Left ventricle myocardium inferior (tissue), 1 donor: ENCODE data around the gene PACSIN2. TPM values are rescaled to one million over a fixed set of nuclear protein-coding genes. Genes with fewer than 3 reads are reported as not detected.

Source experiments
- DNase-seq: peaks from one replicate; pipeline ENCODE4 v3.0.0-alpha.2; 2020
- H3K27ac ChIP-seq: fragments of 200-600 bp; replicated peaks from 2 replicates; pipeline ENCODE4 v1.8.0; 2021
- H3K27me3 ChIP-seq: fragments of 200-600 bp; 2 replicates; pipeline ENCODE4 v1.8.0; 2021; ENCODE audit warnings: low read depth
- H3K36me3 ChIP-seq: fragments of 200-600 bp; 2 replicates; pipeline ENCODE4 v1.8.0; 2021
- H3K4me1 ChIP-seq: fragments of 200-600 bp; 2 replicates; pipeline ENCODE4 v1.8.0; 2021
- H3K4me3 ChIP-seq: fragments of 200-600 bp; 2 replicates; pipeline ENCODE4 v1.8.0; 2021; ENCODE audit warnings: mild to moderate bottlenecking, moderate library complexity
- H3K9me3 ChIP-seq: fragments of 200-600 bp; replicated peaks from 2 replicates; pipeline ENCODE4 v1.8.0; 2021
- intact Hi-C: fragments of 100-400 bp; cut with micrococcal nuclease; formaldehyde crosslinking; loops from one replicate; pipeline ENCODE4 v1.11.0; 2022
- total RNA-seq: library from RNA; stranded (reverse); fragmentation: NEBNext Ultra II Directional; extraction: Animal tissue kit (Norgen Biotek cat#: 25700); gene quantifications from one replicate; pipeline ENCODE4 v1.2.1, GENCODE V29; 2021
- TF ChIP-seq, protein P1 (sequence below): fragments of 200-600 bp; IDR thresholded peaks from 2 replicates; pipeline ENCODE4 v1.8.0; 2021; ENCODE audit warnings: antibody characterized with exemption, mild to moderate bottlenecking, borderline replicate concordance
- donor health status: DM: no; HTN: yes; CAD: no; lungs with severe emphysema.

Gene PACSIN2
- total RNA-seq, 1 donor from 2014 or later: 64.8 TPM

GRCh38 chr22:42946546-42947198 is 68.3 kb downstream of the PACSIN2 start:
- H3K9me3 ChIP-seq: no peaks in the 10 kb centered on the region
- DNase-seq: no peak
- H3K36me3 ChIP-seq: no peaks in the 10 kb centered on the region
- peak overlapping the region; percentile 95 for H3K27ac ChIP-seq
- H3K4me1 ChIP-seq: peaks cover 98% of the 10 kb centered on the region
- intact Hi-C loops: no loop called here
- H3K4me3 ChIP-seq: no peak overlapping the region
- TF ChIP-seq, protein P1, sequence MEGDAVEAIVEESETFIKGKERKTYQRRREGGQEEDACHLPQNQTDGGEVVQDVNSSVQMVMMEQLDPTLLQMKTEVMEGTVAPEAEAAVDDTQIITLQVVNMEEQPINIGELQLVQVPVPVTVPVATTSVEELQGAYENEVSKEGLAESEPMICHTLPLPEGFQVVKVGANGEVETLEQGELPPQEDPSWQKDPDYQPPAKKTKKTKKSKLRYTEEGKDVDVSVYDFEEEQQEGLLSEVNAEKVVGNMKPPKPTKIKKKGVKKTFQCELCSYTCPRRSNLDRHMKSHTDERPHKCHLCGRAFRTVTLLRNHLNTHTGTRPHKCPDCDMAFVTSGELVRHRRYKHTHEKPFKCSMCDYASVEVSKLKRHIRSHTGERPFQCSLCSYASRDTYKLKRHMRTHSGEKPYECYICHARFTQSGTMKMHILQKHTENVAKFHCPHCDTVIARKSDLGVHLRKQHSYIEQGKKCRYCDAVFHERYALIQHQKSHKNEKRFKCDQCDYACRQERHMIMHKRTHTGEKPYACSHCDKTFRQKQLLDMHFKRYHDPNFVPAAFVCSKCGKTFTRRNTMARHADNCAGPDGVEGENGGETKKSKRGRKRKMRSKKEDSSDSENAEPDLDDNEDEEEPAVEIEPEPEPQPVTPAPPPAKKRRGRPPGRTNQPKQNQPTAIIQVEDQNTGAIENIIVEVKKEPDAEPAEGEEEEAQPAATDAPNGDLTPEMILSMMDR: no peak
- H3K27me3 ChIP-seq: no peaks in the 10 kb centered on the region

DNA sequence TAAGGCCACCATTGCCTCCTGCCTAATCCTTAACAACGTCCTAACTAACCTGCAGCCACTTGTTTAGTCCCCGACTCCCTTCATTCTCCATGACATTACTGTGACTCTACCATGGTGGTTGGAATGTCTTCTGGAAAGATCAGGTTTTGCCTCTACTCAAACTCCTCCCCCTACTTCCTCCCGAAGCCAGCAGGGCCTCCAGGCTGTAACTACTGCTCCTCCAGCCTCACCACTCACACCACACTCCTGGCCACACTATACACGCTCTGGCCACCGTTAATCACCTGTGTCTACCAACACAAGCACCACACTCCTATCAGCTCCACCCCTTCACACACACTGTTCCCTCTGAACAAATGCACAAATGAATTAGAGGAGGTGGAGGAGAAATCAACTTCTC is 69.2 kb downstream of the PACSIN2 start:
- peaks cover 91% of the 10 kb centered on the region for H3K4me1 ChIP-seq
- H3K27me3 ChIP-seq: no peaks in the 10 kb centered on the region
- intact Hi-C loops: no loop called here
- peak overlapping the region; percentile 95 for H3K27ac ChIP-seq
- no peaks in the 10 kb centered on the region for H3K9me3 ChIP-seq
- TF ChIP-seq, protein P1: no peak
- no peak overlapping the region for H3K4me3 ChIP-seq
- DNase-seq: no peak
- no peaks in the 10 kb centered on the region for H3K36me3 ChIP-seq

GRCh38 chr22:42945027-42945426 is 69.9 kb downstream of the PACSIN2 start:
- Histone ChIP-seq H3K27ac (peak overlapping the region; percentile 95), H3K4me3 (peak overlapping the region; percentile 5), H3K9me3 (no peaks in the 10 kb centered on the region), H3K36me3 (no peaks in the 10 kb centered on the region), H3K27me3 (no peaks in the 10 kb centered on the region), H3K4me1 (peaks cover 91% of the 10 kb centered on the region)
- DNase-seq: no peak
- intact Hi-C loops: no loop called here
- TF ChIP-seq, protein P1: no peak

GRCh38 chr22:42944409-42944808 is 70.5 kb downstream of the PACSIN2 start:
- H3K27me3 ChIP-seq: no peaks in the 10 kb centered on the region
- H3K4me1 ChIP-seq: peaks cover 91% of the 10 kb centered on the region

GRCh38 chr22:42943981-42944380 is 71.0 kb downstream of the PACSIN2 start:
- Histone ChIP-seq H3K27ac (peak overlapping the region; percentile 95), H3K4me3 (no peak overlapping the region), H3K27me3 (no peaks in the 10 kb centered on the region), H3K4me1 (peaks cover 91% of the 10 kb centered on the region), H3K9me3 (no peaks in the 10 kb centered on the region), H3K36me3 (no peaks in the 10 kb centered on the region)
- intact Hi-C loops: no loop called here
- TF ChIP-seq, protein P1: no peak
- DNase-seq: no peak

More at GRCh38 chr22:42944409-42944808, 70.5 kb downstream of the PACSIN2 start:
- TF ChIP-seq, protein P1: no peak
- Histone ChIP-seq H3K4me3 (peak overlapping the region; percentile 5), H3K36me3 (no peaks in the 10 kb centered on the region), H3K9me3 (no peaks in the 10 kb centered on the region), H3K27ac (peak overlapping the region; percentile 95)
- intact Hi-C loops: no loop called here
- DNase-seq: no peak
